ENCODE data around the gene SEMA5A.

DNA sequence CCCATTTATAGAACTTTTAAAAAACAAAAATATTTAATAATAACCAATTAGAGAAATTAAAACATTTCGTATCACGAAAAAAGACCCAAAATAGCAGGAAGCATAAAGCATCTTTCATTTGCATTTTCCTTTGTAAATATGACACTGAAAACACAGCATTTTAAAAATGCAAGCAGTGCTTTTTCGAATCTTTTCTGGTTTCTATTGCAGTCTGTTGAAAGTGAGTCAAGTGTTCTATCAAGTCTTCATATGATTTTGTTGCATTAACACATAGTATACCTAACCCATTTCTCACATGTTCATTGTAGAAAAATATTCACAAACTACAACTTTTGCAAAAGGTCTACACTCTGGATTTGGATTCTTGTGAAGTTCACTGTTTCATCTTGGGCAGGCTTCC, 198.8 kb downstream of the SEMA5A start:
- TF ChIP-seq, protein P1, sequence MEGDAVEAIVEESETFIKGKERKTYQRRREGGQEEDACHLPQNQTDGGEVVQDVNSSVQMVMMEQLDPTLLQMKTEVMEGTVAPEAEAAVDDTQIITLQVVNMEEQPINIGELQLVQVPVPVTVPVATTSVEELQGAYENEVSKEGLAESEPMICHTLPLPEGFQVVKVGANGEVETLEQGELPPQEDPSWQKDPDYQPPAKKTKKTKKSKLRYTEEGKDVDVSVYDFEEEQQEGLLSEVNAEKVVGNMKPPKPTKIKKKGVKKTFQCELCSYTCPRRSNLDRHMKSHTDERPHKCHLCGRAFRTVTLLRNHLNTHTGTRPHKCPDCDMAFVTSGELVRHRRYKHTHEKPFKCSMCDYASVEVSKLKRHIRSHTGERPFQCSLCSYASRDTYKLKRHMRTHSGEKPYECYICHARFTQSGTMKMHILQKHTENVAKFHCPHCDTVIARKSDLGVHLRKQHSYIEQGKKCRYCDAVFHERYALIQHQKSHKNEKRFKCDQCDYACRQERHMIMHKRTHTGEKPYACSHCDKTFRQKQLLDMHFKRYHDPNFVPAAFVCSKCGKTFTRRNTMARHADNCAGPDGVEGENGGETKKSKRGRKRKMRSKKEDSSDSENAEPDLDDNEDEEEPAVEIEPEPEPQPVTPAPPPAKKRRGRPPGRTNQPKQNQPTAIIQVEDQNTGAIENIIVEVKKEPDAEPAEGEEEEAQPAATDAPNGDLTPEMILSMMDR (IDR thresholded peaks at IDR 0.05), result no peak
- TF ChIP-seq POLR2A (IDR thresholded peaks at IDR 0.05), result no peak

All from lower leg skin (tissue), 3 donors.